HuH-7.5 (cell line): Measurements from ENCODE around the gene LATS1.
"Not testable (repeated sequence)": the region's sequence is repeated elsewhere in the genome, so short reads cannot be mapped to it uniquely, and the experiment has no call there.

Experiments used
- DNase-seq: peaks from one replicate; pipeline ENCODE4 v3.0.0; 2011; ENCODE audit warnings: low spot score

Gene LATS1

GRCh38 chr6:149728499-149729234 is 10.8 kb upstream of the LATS1 start:
- DNase-seq: no peak

DNA sequence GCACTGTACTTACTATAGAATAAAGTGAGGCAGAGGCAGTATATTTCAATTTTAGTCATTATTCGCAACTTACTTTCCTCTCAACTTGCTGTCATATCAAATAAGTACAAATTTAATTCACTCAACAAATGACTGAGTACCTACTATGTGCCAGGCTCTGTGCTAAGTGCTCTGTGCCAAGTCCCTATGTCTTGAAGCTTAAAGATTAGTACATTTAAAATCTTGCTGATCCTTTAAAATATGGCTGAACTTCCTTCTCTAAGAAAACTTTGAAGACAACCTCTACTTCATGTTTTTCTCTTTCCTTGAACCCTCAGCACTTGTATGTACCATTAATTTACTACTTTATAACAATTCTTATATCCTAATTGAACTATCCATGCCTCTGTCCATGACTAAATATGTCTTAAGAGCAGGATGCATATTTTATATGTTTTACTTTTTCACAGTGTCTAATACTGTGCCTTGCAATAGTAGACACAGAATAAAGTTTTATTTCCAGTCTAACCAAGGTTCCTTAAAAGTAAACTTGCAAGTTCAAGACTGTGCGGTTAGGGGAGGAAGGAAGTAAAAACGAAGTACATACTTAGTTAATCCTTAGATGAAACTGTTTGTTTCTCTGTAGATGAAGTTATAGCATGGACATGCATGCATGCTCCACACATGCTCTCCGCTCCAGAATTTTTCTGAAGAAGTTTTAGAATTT is 10.0 kb upstream of the LATS1 start:
- DNase-seq: no peak

- no peak for DNase-seq
Observed at GRCh38 chr6:149725785-149726184, 7.9 kb upstream of the LATS1 start.

DNA sequence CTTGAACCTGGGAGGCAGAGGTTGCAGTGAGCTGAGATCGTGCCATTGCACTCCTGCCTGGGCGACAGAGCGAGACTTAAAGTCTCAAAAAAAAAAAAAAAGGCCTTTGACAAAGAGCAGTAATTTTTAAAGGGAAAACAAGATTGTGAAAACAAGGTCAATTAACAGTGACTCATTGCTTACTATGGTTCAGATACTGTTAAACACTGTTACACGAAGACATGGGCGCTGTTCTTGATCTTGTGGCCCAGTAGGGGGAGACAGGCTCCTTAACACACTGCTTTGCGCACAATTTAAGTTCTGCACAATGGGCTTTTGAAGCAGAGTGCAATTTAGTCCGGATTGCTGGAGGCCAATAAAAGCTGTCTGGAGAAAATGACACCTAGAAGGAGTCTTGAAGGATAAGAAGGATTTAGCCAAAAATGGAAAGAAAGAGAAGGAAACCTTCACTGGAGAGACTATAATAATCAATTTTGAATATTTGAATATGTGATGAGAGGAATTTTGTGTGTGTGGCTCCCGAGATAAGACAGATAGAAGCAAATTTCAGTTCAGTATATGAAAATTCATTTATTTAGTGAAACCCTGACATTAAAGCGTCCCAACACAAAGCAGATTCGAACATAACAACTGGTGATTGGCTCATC is 6.0 kb upstream of the LATS1 start:
- no peak for DNase-seq

DNA sequence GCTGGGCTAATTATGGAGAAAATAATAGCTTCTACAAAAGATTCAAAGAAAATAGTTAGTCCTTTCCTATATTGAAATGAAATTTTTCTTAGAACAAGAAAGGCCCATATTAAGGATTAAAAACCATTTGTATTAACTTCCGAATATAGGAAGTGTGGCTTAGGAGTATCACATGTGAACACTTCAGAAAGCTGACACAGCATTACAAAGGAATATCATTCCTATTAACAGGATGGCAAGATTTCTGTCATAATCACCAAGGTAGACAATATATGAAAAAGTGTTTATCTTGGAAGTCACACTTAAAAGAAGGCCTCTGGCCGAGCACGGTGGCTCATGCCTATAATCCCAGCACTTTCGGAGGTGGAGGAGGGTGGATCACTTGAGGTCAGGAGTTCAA is 5.4 kb upstream of the LATS1 start:
- no peak for DNase-seq

DNA sequence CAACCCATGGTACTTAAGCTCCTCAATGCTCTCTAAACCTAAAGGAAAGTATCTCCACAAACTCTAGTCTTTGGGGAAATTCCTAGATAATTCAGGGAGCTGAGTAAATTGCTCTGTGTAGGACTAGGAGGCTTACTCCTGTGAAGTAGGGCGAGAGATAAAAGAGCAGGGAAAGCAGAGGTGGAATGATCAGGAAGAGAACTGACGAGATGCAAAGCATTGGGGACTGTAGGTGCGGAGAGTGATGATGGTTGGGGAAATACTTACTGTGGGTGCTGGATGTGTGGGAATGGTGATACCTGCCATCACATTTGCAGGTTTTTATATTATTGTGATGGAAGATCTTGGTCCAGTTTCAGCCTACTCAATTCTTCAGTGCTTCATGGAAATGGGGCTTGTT is 1.6 kb upstream of the LATS1 start:
- DNase-seq: no peak

GRCh38 chr6:149717255-149717587 is 680 bp downstream of the LATS1 start:
- DNase-seq: no peak

- no peak for DNase-seq
Observed at GRCh38 chr6:149716181-149716963, 1.5 kb downstream of the LATS1 start.

GRCh38 chr6:149714442-149714841 is 3.5 kb downstream of the LATS1 start:
- no peak for DNase-seq

- DNase-seq: no peak
Observed at GRCh38 chr6:149711711-149712110, 6.2 kb downstream of the LATS1 start.

GRCh38 chr6:149701714-149702113 is 16.2 kb downstream of the LATS1 start:
- DNase-seq: no peak

GRCh38 chr6:149699150-149699549 is 18.8 kb downstream of the LATS1 start:
- no peak for DNase-seq

- DNase-seq: no peak
Observed at GRCh38 chr6:149698175-149698574, 19.7 kb downstream of the LATS1 start.

- DNase-seq: no peak
Observed at GRCh38 chr6:149696901-149697300, 21.0 kb downstream of the LATS1 start.

GRCh38 chr6:149694921-149695320 is 23.0 kb downstream of the LATS1 start:
- DNase-seq: no peak

DNA sequence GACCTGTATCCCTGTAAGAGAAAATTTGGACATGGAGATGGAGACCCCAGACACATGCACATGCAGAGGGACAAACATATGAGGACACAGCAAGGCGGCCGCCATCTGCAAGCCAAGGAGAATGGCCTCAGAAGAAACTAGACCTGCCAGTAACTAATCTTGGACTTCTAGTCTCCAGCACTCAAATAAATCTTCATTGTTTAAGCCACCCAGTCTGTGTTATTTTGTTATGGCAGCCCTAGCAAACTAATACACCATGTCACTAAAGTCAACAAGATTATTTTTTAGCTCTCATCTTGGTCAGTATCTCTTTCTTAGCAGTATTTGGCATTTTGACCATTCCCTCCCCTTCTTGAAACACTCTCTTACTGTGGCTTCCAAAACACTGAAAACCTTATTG is 26.7 kb downstream of the LATS1 start:
- no peak for DNase-seq

- no peak for DNase-seq
Observed at GRCh38 chr6:149686230-149686629, 31.7 kb downstream of the LATS1 start.

GRCh38 chr6:149683256-149683859 is 34.5 kb downstream of the LATS1 start:
- no peak for DNase-seq

GRCh38 chr6:149681845-149682244 is 36.1 kb downstream of the LATS1 start:
- not testable (repeated sequence) for DNase-seq

DNA sequence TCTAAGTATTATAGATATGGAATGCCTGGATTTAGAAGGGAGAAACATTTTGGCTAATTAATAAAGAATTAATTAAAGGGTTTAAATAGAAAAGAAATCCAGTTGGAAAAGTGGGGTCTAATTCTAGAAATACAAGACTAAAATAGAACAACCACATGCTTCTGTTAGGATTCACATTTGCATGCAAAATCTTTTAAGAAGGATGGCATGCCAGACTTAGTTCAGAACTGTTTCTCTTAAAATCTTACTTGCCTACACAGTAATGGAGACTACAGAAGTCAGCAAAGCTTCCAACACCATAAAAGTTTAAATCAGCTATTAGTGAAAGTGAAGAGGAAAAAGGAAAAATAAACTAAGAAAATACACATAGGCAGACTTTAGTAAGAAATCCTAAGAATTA is 36.7 kb downstream of the LATS1 start:
- no peak for DNase-seq

- DNase-seq: no peak
Observed at GRCh38 chr6:149680503-149680902, 37.4 kb downstream of the LATS1 start.

GRCh38 chr6:149672265-149672664 is 45.6 kb downstream of the LATS1 start:
- DNase-seq: not testable (repeated sequence)
